AG04450 (cell line): Measurements from ENCODE around the gene STIM1. TPM values are rescaled to one million over a fixed set of nuclear protein-coding genes. Genes with fewer than 3 reads are reported as not detected.

Experiments
- CTCF ChIA-PET: fragments of 300-600, 350-600 bp; formaldehyde crosslinking; extraction: SDS; loops from one replicate; lab custom pipeline; 2022; ENCODE audit warnings: antibody characterized with exemption, inconsistent platforms; lab: Charles Lee
- POLR2A ChIA-PET: fragments of 350-600 bp; formaldehyde crosslinking; extraction: SDS; loops from one replicate; lab custom pipeline; 2021; ENCODE audit warnings: antibody characterized with exemption, inconsistent platforms; lab: Yijun Ruan, JAX
- DNase-seq: peaks from one replicate; pipeline ENCODE4 v3.0.0-alpha.2; 2011; ENCODE audit warnings: low read depth, low spot score
- H3K27ac ChIP-seq: one replicate; pipeline ENCODE4 v1.5.1; 2012; ENCODE audit warnings: low read depth, low read length, control low read depth
- H3K27me3 ChIP-seq: one replicate; pipeline ENCODE4 v1.6.0; 2012; ENCODE audit warnings: low read length; ENCODE audit not compliant: control insufficient read depth, insufficient read depth
- H3K4me3 ChIP-seq: 2 replicates; pipeline ENCODE4 v1.5.1; 2011; ENCODE audit warnings: mild to moderate bottlenecking, low read depth, low read length, control low read depth
- H3K9me3 ChIP-seq: 2 replicates; pipeline ENCODE4 v1.5.1; 2012; ENCODE audit warnings: low read length; ENCODE audit not compliant: control insufficient read depth, insufficient read depth
- polyA plus RNA-seq: library from polyadenylated mRNA; depleted of rRNA; stranded (reverse); fragments of >200 nt; gene quantifications from 2 replicates; pipeline ENCODE4 v1.2.3, GENCODE V29; 2011
- TF ChIP-seq, protein P1 (sequence below): IDR thresholded peaks from 2 replicates; pipeline ENCODE4 v1.5.1; 2011; ENCODE audit warnings: low read depth, low read length, control low read depth, inconsistent platforms

STIM1 gene
- polyA plus RNA-seq, 1 experiment = 23.4 TPM

DNA sequence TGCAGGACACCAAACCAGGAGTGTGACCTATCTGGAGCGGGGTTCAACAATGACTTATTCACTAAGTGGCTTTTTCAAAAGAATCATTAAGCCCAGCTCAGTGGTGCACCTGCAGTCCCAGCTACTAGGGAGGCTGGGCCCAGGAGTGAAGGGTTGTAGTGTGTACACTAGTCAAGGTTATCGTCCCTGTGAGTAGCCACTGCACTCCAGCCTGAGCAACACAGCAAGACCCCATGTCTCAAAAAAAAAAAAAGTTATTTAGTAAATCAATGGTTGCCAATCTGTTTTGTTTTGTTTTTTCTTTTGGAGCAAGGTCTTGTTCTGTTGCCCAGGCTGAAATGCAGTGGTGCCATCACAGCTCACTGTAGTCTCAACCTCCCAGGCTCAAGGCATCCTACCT lies 22.6 kb upstream of the STIM1 start:
- H3K9me3 ChIP-seq = no peaks in the 10 kb centered on the region
- CTCF ChIA-PET = interaction anchor here (0.9 to 2.1 kb wide), 4 partner anchors 9 to 240 kb away, joined by 3 to 8 read pairs (median 4); partner anchors contain the start of gene STIM1
- no peak for DNase-seq
- no peaks in the 10 kb centered on the region for H3K27me3 ChIP-seq
- H3K4me3 ChIP-seq = no peak overlapping the region
- no peak overlapping the region for H3K27ac ChIP-seq
- POLR2A ChIA-PET = no interaction called here
- TF ChIP-seq, protein P1, sequence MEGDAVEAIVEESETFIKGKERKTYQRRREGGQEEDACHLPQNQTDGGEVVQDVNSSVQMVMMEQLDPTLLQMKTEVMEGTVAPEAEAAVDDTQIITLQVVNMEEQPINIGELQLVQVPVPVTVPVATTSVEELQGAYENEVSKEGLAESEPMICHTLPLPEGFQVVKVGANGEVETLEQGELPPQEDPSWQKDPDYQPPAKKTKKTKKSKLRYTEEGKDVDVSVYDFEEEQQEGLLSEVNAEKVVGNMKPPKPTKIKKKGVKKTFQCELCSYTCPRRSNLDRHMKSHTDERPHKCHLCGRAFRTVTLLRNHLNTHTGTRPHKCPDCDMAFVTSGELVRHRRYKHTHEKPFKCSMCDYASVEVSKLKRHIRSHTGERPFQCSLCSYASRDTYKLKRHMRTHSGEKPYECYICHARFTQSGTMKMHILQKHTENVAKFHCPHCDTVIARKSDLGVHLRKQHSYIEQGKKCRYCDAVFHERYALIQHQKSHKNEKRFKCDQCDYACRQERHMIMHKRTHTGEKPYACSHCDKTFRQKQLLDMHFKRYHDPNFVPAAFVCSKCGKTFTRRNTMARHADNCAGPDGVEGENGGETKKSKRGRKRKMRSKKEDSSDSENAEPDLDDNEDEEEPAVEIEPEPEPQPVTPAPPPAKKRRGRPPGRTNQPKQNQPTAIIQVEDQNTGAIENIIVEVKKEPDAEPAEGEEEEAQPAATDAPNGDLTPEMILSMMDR = no peak

DNA sequence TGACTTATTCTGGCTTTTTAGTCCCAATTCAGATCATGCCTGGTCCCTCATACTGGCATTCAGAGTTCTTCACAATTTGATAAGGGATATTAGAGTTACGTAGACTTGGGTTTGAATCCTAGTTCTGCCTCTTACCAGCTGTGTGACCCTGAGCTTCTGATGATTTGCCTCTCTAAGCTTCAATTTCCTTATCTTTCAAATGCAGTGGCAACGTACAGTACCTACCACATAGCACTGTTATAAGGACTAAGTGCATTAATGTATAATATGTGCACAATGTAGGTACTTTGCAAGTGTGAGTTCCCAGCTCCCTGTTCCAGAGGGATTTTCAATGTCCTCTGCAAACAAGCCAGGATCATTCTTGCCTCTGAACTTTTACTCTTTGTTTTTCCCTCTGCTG lies 22.0 kb upstream of the STIM1 start:
- DNase-seq = no peak
- no peaks in the 10 kb centered on the region for H3K27me3 ChIP-seq
- TF ChIP-seq, protein P1 = no peak
- no peak overlapping the region for H3K4me3 ChIP-seq
- CTCF ChIA-PET = interaction anchor here (1.1 to 2.1 kb wide), 3 partner anchors 16 to 239 kb away, joined by 3 to 8 read pairs (median 5); partner anchors contain the start of gene STIM1
- POLR2A ChIA-PET = no interaction called here
- H3K9me3 ChIP-seq = no peaks in the 10 kb centered on the region
- H3K27ac ChIP-seq = no peak overlapping the region

DNA sequence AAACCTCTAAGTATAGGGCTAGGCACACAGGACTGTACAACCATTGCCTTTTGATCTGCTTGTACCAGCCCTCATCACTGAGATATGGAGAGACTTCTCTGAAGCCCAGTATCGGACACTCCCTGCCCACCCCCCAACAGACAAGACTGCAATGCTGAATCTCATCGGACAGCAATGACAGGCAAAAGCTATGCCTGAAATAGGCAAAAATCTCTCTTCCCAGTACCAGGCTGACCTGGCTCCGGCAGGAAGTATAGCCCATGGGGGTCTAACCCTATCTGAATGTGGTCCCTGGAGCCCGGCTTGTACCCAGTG lies 21.2 kb upstream of the STIM1 start:
- Histone ChIP-seq H3K9me3 (no peaks in the 10 kb centered on the region), H3K27ac (no peak overlapping the region), H3K4me3 (no peak overlapping the region), H3K27me3 (no peaks in the 10 kb centered on the region)
- no peak for DNase-seq
- ChIA-PET POLR2A (no interaction called here), CTCF (interaction anchor here (1.7 to 2.1 kb wide), 2 partner anchors 21 to 238 kb away, joined by 5 to 8 read pairs; partner anchors contain the start of gene STIM1)
- TF ChIP-seq, protein P1 = no peak

DNA sequence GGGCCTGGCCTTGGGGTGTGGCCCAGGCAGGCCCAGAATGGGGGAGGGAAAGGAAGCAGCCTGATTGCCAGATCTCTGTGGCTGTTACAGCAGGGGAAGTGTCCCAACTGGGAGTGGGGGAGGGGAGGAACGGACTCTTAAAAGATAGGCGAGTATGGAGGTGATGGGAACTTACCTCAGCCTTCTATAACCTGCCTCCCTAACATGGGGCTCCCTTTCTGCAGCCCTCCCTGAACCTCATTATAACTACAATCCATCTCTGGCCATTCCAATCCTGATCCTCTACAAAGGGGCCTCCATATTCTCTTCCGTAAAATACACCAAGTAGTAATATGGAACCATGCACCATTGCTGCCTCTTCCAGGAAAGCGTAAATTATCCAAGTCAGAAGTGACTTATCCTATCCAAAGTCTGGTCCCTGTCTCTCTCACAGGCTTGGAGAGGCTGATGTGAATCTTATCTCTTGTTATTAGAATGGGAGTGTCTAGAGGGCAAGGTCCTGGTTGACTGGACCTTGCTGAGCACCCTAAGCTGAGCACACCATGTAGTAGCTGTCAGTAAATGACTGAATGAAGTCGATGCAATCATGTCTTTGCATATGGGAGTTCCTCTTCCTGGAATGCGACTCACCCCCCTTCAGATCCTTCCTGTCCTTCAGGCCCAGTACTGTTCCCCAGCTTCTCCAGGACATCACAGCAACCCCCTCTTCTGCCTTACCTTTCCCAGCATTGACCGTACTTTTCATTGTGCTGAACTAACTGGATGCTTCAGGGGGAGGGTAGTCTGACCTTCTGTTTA lies 20.6 kb upstream of the STIM1 start:
- no peak overlapping the region for H3K27ac ChIP-seq
- TF ChIP-seq, protein P1 = no peak
- CTCF ChIA-PET = interaction anchor here (0.6 to 27.6 kb wide), 6 partner anchors 10 to 238 kb away, joined by 3 to 1559 read pairs (median 6); partner anchors contain the start of genes PGAP2 and STIM1
- no peak for DNase-seq
- no peaks in the 10 kb centered on the region for H3K9me3 ChIP-seq
- POLR2A ChIA-PET = no interaction called here
- H3K4me3 ChIP-seq = no peak overlapping the region
- H3K27me3 ChIP-seq = no peaks in the 10 kb centered on the region

DNA sequence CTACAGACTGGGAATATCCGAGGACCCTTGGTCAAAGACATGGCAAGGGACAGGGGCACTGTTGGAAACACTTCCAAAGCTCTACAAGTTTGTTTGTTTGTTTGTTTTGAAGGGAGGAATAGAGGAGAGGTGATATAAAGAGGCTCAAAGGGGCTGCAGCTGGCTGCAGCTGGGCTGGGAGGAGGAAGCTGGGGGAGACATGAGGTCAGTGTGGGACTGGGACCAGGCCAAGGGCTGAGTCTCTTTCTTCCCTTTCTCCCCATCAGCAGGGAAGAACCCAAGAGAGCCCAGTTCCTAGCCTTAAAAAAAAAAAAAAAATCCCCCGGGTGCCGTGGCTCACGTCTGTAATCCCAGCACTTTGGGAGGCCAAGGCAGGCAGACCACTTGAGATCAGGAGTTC lies 19.7 kb upstream of the STIM1 start:
- Histone ChIP-seq H3K27ac (no peak overlapping the region), H3K9me3 (no peaks in the 10 kb centered on the region; the same call in 1 of the 2 replicates), H3K27me3 (no peaks in the 10 kb centered on the region), H3K4me3 (no peak overlapping the region)
- TF ChIP-seq, protein P1 = no peak
- ChIA-PET CTCF (interaction anchor here (0.6 to 27.6 kb wide), 5 partner anchors 10 to 237 kb away, joined by 3 to 1559 read pairs (median 4); partner anchors contain the start of genes PGAP2 and STIM1), POLR2A (no interaction called here)
- no peak for DNase-seq
